DOHH2 (cell line): Measurements from ENCODE around the gene NRXN3.

Experiments used
- H3F3A ChIP-seq: fragments of 200-600 bp; sonication (generic), shearing (Covaris generic); 2 replicates; pipeline ENCODE4 v1.6.0; 2016; ENCODE audit warnings: antibody characterized with exemption, mild to moderate bottlenecking; ENCODE audit not compliant: control insufficient read depth, insufficient read depth
- H3K27ac ChIP-seq: fragments of 200-600 bp; sonication (generic); 2 replicates; pipeline ENCODE4 v1.5.1; 2014; ENCODE audit warnings: low read depth, mild to moderate bottlenecking, low read length, moderate library complexity
- H3K27me3 ChIP-seq: fragments of 200-600 bp; sonication (generic); 2 replicates; pipeline ENCODE4 v1.6.1; 2014; ENCODE audit warnings: mild to moderate bottlenecking, low read length, mixed read lengths; ENCODE audit not compliant: control insufficient read depth
- H3K36me3 ChIP-seq: fragments of 200-600 bp; sonication (generic); 2 replicates; pipeline ENCODE4 v1.6.1; 2014; ENCODE audit warnings: mild to moderate bottlenecking, low read length, moderate library complexity, mixed read lengths; ENCODE audit not compliant: control insufficient read depth
- H3K4me1 ChIP-seq: fragments of 200-600 bp; sonication (generic); 2 replicates; pipeline ENCODE4 v1.6.1; 2014; ENCODE audit warnings: mild to moderate bottlenecking, low read length, mixed read lengths; ENCODE audit not compliant: control insufficient read depth
- H3K4me2 ChIP-seq: fragments of 200-600 bp; sonication (generic); 2 replicates; pipeline ENCODE4 v1.6.0; 2014; ENCODE audit warnings: mild to moderate bottlenecking, low read length, moderate library complexity
- H3K4me3 ChIP-seq: fragments of 200-600 bp; sonication (generic); 2 replicates; pipeline ENCODE4 v1.5.1; 2014; ENCODE audit warnings: mild to moderate bottlenecking, low read length, mixed read lengths
- H3K79me2 ChIP-seq: fragments of 200-600 bp; sonication (generic); 2 replicates; pipeline ENCODE4 v1.6.1; 2014; ENCODE audit warnings: mild to moderate bottlenecking, low read length, mixed read lengths; ENCODE audit not compliant: control insufficient read depth
- H3K9me2 ChIP-seq: fragments of 200-600 bp; sonication (generic); replicated peaks from 2 replicates; pipeline ENCODE4 v1.6.1; 2014; ENCODE audit warnings: mild to moderate bottlenecking, low read length, mixed read lengths; ENCODE audit not compliant: control insufficient read depth
- H3K9me3 ChIP-seq: fragments of 200-600 bp; sonication (generic); 2 replicates; pipeline ENCODE4 v1.6.1; 2014; ENCODE audit warnings: antibody characterized with exemption, low read length, mixed read lengths; ENCODE audit not compliant: control insufficient read depth, insufficient read depth
- H4K20me1 ChIP-seq: fragments of 200-600 bp; sonication (generic); 2 replicates; pipeline ENCODE4 v1.6.0; 2014; ENCODE audit warnings: low read depth, mild to moderate bottlenecking, antibody characterized with exemption, low read length, moderate library complexity; ENCODE audit not compliant: control insufficient read depth, insufficient read depth
- CTCF ChIP-seq: fragments of 200-600 bp; sonication (generic); IDR thresholded peaks from one replicate; pipeline ENCODE4 v1.5.1; 2014; ENCODE audit warnings: antibody characterized with exemption, mild to moderate bottlenecking, low read depth, low read length; ENCODE audit not compliant: poor library complexity, severe bottlenecking
- EZH2phosphoT487 ChIP-seq: fragments of 200-600 bp; sonication (generic); IDR thresholded peaks from 2 replicates; pipeline ENCODE4 v1.6.1; 2017; ENCODE audit warnings: borderline replicate concordance, mild to moderate bottlenecking, antibody characterized with exemption, low read length, moderate library complexity, mixed read lengths

Gene NRXN3

GRCh38 chr14:78927261-78927660 lies 757.1 kb downstream of the NRXN3 start:
- H3K27ac ChIP-seq: no peak overlapping the region
- no peaks in the 10 kb centered on the region for H4K20me1 ChIP-seq
- H3K27me3 ChIP-seq: no peaks in the 10 kb centered on the region
- H3K9me2 ChIP-seq: no peaks in the 10 kb centered on the region
- H3F3A ChIP-seq: no peaks in the 10 kb centered on the region
- H3K4me2 ChIP-seq: no peak overlapping the region
- no peaks in the 10 kb centered on the region for H3K9me3 ChIP-seq
- no peak overlapping the region for H3K4me3 ChIP-seq
- TF ChIP-seq EZH2phosphoT487 (no peak), CTCF (no peak)
- no peaks in the 10 kb centered on the region for H3K79me2 ChIP-seq
- H3K36me3 ChIP-seq: no peaks in the 10 kb centered on the region
- no peaks in the 10 kb centered on the region for H3K4me1 ChIP-seq

- H3K27me3 ChIP-seq: no peaks in the 10 kb centered on the region
- H3K4me3 ChIP-seq: no peak overlapping the region
- TF ChIP-seq CTCF (no peak), EZH2phosphoT487 (no peak)
- no peaks in the 10 kb centered on the region for H3F3A ChIP-seq
- H3K9me3 ChIP-seq: no peaks in the 10 kb centered on the region
- no peaks in the 10 kb centered on the region for H3K9me2 ChIP-seq
- H3K79me2 ChIP-seq: no peaks in the 10 kb centered on the region
- no peaks in the 10 kb centered on the region for H4K20me1 ChIP-seq
- H3K4me1 ChIP-seq: no peaks in the 10 kb centered on the region
- no peak overlapping the region for H3K4me2 ChIP-seq
- no peaks in the 10 kb centered on the region for H3K36me3 ChIP-seq
- H3K27ac ChIP-seq: no peak overlapping the region
These were observed 763.0 kb downstream of the NRXN3 start for GRCh38 chr14:78933166-78933565.

GRCh38 chr14:78933948-78934524 lies 763.9 kb downstream of the NRXN3 start:
- Histone ChIP-seq H3K27me3 (no peaks in the 10 kb centered on the region), H3K27ac (no peak overlapping the region), H3K4me3 (no peak overlapping the region), H3K79me2 (no peaks in the 10 kb centered on the region), H3K36me3 (no peaks in the 10 kb centered on the region), H3K9me2 (no peaks in the 10 kb centered on the region), H3K4me2 (no peak overlapping the region), H4K20me1 (no peaks in the 10 kb centered on the region), H3K4me1 (no peaks in the 10 kb centered on the region), H3F3A (no peaks in the 10 kb centered on the region), H3K9me3 (no peaks in the 10 kb centered on the region)
- peak; percentile 53 for TF ChIP-seq CTCF
- no peak for TF ChIP-seq EZH2phosphoT487

- Histone ChIP-seq H3K9me2 (no peaks in the 10 kb centered on the region), H3K4me2 (no peak overlapping the region), H3K4me1 (no peaks in the 10 kb centered on the region), H3K27me3 (no peaks in the 10 kb centered on the region; the same call in 1 of the 2 replicates), H3K4me3 (no peak overlapping the region), H3K9me3 (no peaks in the 10 kb centered on the region), H3K27ac (no peak overlapping the region), H3K79me2 (no peaks in the 10 kb centered on the region), H4K20me1 (no peaks in the 10 kb centered on the region), H3K36me3 (no peaks in the 10 kb centered on the region), H3F3A (no peaks in the 10 kb centered on the region)
- no peak for TF ChIP-seq CTCF
- TF ChIP-seq EZH2phosphoT487: no peak
These were observed 776.8 kb downstream of the NRXN3 start for GRCh38 chr14:78946949-78947348.
